ENCODE data around the gene CPPED1. TPM values are rescaled to one million over a fixed set of nuclear protein-coding genes. Genes with fewer than 3 reads are reported as not detected.

CPPED1 gene
- total RNA-seq, 1 donor from 2014 or later: 9.7 TPM

DNA sequence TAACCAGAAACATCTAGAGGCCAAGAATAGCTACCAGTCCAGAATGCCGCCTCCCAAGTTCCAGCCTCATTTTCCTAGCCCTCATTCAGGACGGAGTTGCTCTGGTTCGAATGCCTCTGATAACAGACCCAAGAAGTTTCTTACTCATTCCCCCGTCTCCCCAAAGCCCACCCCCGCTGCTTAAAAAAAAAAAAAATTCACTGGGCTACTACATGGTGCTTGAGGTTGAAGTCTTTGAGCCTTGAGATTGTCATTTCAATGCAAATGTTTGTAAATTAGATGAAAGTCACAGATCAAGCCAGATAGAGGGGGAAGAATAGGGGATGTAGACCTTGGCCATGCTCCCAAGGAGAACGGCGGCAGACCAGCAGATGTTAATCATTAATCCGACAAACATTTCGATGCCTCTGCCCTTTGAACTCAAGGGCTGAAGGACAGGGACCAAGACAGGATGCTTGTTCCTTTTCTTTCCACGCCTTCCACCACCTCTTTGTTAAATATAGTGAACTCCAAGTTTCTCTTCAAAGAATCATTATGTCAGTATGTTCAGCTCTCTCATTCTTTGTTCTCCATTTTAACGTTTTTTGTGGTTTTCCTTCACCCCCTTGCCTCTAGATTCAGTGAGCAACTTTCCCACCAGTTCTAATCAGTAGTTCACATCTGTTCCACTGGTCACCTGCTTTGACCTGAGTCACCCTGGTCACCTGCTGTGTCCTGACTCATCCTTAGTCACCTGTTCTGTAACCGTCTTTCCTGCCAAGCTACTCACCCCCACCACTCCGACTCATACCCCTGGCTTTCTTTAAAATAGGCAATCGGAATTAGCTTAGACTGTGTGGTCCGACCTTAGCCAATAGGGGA is 190.3 kb downstream of the CPPED1 start:
- Mint-ChIP-seq H3K27me3 (ENCODE audit: insufficient read depth, low read depth) (peaks cover 4% of the 10 kb centered on the region), H3K36me3 (no peaks in the 10 kb centered on the region), H3K27ac (no peak overlapping the region), H3K4me3 (no peak overlapping the region), H3K4me1 (peaks cover 2% of the 10 kb centered on the region), H3K9me3 (peaks cover 3% of the 10 kb centered on the region)
- no peak overlapping the region for H3K4me2 ChIP-seq
- no peaks in the 10 kb centered on the region for H3K36me3 ChIP-seq
- no peaks in the 10 kb centered on the region for H3K9me3 ChIP-seq (ENCODE audit: low read depth)
- H3K4me1 ChIP-seq: no peaks in the 10 kb centered on the region
- TF ChIP-seq EZH2 (IDR thresholded peaks at IDR 0.05): no peak
- TF ChIP-seq, protein P1, sequence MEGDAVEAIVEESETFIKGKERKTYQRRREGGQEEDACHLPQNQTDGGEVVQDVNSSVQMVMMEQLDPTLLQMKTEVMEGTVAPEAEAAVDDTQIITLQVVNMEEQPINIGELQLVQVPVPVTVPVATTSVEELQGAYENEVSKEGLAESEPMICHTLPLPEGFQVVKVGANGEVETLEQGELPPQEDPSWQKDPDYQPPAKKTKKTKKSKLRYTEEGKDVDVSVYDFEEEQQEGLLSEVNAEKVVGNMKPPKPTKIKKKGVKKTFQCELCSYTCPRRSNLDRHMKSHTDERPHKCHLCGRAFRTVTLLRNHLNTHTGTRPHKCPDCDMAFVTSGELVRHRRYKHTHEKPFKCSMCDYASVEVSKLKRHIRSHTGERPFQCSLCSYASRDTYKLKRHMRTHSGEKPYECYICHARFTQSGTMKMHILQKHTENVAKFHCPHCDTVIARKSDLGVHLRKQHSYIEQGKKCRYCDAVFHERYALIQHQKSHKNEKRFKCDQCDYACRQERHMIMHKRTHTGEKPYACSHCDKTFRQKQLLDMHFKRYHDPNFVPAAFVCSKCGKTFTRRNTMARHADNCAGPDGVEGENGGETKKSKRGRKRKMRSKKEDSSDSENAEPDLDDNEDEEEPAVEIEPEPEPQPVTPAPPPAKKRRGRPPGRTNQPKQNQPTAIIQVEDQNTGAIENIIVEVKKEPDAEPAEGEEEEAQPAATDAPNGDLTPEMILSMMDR (IDR thresholded peaks at IDR 0.05): no peak
- no peak overlapping the region for H3K27ac ChIP-seq
- no peaks in the 10 kb centered on the region for H4K20me1 ChIP-seq (ENCODE audit: low read depth)
- H3K9ac ChIP-seq: no peak overlapping the region
- H3K27me3 ChIP-seq: no peaks in the 10 kb centered on the region
- DNase-seq (ENCODE audit: low spot score): no peak
- no peak overlapping the region for H3K4me3 ChIP-seq
- no peak overlapping the region for H2AFZ ChIP-seq (replicated peaks)
- no peaks in the 10 kb centered on the region for H3K79me2 ChIP-seq (ENCODE audit: low read depth)
- H3F3A ChIP-seq (ENCODE audit: low read depth): no peaks in the 10 kb centered on the region

DNA sequence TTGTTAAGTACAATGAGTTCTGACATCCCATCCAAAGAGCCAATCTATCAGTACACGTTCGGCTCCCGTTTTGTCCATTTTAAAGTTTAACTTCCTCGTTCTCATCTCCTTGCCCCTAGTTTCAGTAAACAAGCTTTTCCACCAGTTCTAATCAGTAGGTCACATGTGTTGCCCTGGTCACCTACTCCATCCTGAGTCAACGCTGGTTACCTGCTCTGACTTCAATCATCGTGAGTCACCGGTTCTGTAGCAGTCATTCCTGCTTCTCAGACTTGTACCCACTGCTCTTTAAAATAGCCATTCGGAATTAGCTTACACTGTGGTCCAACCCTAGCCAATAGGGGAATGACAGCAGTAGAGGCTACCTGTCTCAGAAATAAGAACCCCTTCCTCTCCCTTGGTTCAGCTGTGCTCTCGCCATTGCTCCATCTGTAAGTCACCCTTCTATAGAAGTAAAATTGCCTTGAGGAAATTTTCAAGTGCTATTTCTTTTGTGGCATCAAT is 191.0 kb downstream of the CPPED1 start:
- no peak for DNase-seq (ENCODE audit: low spot score)
- Mint-ChIP-seq H3K4me3 (no peak overlapping the region), H3K4me1 (peaks cover 2% of the 10 kb centered on the region), H3K9me3 (peaks cover 3% of the 10 kb centered on the region), H3K27ac (no peak overlapping the region), H3K27me3 (ENCODE audit: insufficient read depth, low read depth) (peaks cover 4% of the 10 kb centered on the region), H3K36me3 (no peaks in the 10 kb centered on the region)
- Histone ChIP-seq H4K20me1 (ENCODE audit: low read depth) (no peaks in the 10 kb centered on the region), H3K27me3 (no peaks in the 10 kb centered on the region), H3K9ac (no peak overlapping the region), H3K4me2 (no peak overlapping the region), H3K4me3 (no peak overlapping the region), H3K36me3 (no peaks in the 10 kb centered on the region), H3K9me3 (ENCODE audit: low read depth) (no peaks in the 10 kb centered on the region), H2AFZ (replicated peaks) (no peak overlapping the region), H3K79me2 (ENCODE audit: low read depth) (no peaks in the 10 kb centered on the region), H3K27ac (no peak overlapping the region), H3F3A (ENCODE audit: low read depth) (no peaks in the 10 kb centered on the region), H3K4me1 (no peaks in the 10 kb centered on the region)
- TF ChIP-seq EZH2phosphoT487 (IDR thresholded peaks at IDR 0.05): no peak
- no peak for TF ChIP-seq EZH2 (IDR thresholded peaks at IDR 0.05)
- TF ChIP-seq, protein P1 (IDR thresholded peaks at IDR 0.05): no peak

DNA sequence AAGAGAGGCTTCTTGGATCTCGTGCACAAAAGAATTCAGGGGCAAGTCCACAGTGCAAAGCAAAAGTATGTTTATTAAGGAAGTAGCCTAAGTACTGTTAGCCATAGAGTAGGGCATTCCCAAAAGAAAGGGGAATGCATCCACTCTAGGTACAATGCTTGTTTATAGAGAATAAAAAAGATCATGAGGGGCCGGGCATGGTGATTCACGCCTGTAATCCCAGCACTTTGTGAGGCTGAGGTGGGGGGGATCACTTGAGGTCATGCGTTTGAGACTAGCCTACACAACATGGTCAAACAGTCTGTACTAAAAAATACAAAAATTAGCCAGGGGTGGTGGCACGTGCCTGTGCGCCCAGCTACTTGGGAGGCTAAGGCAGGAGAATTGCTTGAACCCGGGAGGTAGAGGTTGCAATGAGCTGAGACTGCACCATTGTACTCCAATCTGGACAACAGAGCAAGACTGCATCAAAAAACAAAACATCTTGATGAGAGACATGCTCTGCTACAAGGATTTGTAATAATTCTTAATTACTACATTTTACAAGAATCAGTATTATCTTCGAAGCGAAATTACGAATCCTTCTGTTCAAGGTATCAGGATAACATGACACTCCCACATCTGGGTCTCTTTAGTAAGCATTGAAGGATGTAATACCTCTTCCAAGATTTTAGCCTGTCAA is 191.6 kb downstream of the CPPED1 start:
- H3K27me3 ChIP-seq: no peaks in the 10 kb centered on the region
- H3K4me1 ChIP-seq: no peaks in the 10 kb centered on the region
- Mint-ChIP-seq H3K9me3 (peaks cover 3% of the 10 kb centered on the region), H3K4me3 (no peak overlapping the region), H3K27ac (no peak overlapping the region), H3K4me1 (peaks cover 2% of the 10 kb centered on the region), H3K27me3 (ENCODE audit: insufficient read depth, low read depth) (peaks cover 4% of the 10 kb centered on the region), H3K36me3 (no peaks in the 10 kb centered on the region)
- no peaks in the 10 kb centered on the region for H3K9me3 ChIP-seq (ENCODE audit: low read depth)
- no peaks in the 10 kb centered on the region for H3K36me3 ChIP-seq
- no peak overlapping the region for H3K4me3 ChIP-seq
- H3K79me2 ChIP-seq (ENCODE audit: low read depth): no peaks in the 10 kb centered on the region
- no peak overlapping the region for H2AFZ ChIP-seq (replicated peaks)
- H3F3A ChIP-seq (ENCODE audit: low read depth): no peaks in the 10 kb centered on the region
- no peak overlapping the region for H3K9ac ChIP-seq
- TF ChIP-seq, protein P1 (IDR thresholded peaks at IDR 0.05): no peak
- no peak for TF ChIP-seq EZH2phosphoT487 (IDR thresholded peaks at IDR 0.05)
- no peak for TF ChIP-seq EZH2 (IDR thresholded peaks at IDR 0.05)
- no peak overlapping the region for H3K4me2 ChIP-seq
- no peak for DNase-seq (ENCODE audit: low spot score)
- no peaks in the 10 kb centered on the region for H4K20me1 ChIP-seq (ENCODE audit: low read depth)
- H3K27ac ChIP-seq: no peak overlapping the region
